PFSK-1 (cell line): Measurements from ENCODE around the gene RALGAPA2.

Source experiments
- FOXP2 ChIP-seq: optimal IDR thresholded peaks from 2 replicates; pipeline ENCODE3; 2011; ENCODE audit warnings: borderline replicate concordance, control low read depth, inconsistent platforms; ENCODE audit not compliant: insufficient read depth; ENCODE audit errors: extremely low read length, extremely low read depth
- POLR2AphosphoS5 ChIP-seq: IDR thresholded peaks from 2 replicates; pipeline ENCODE4 v1.6.1; 2012; ENCODE audit warnings: low read depth, mild to moderate bottlenecking, control low read depth, low read length, moderate library complexity
- SIN3A ChIP-seq: IDR thresholded peaks from 2 replicates; pipeline ENCODE4 v1.6.1; 2012; ENCODE audit warnings: mild to moderate bottlenecking, low read length, moderate library complexity, borderline replicate concordance; ENCODE audit not compliant: insufficient read depth
- TAF1 ChIP-seq: IDR thresholded peaks from 2 replicates; pipeline ENCODE4 v1.6.1; 2012; ENCODE audit warnings: low read length, control low read depth, borderline replicate concordance; ENCODE audit not compliant: insufficient read depth
- TF ChIP-seq, protein P1 (sequence below), 2 experiments: IDR thresholded peaks; 2 replicates each; pipeline versions ENCODE4 v1.6.1 to v1.8.0; 2011 to 2012; ENCODE audit warnings: low read depth in 2 of 2, low read length in 2 of 2, control low read depth in 1 of 2, inconsistent platforms in 1 of 2, mild to moderate bottlenecking in 1 of 2, moderate library complexity in 1 of 2; ENCODE audit not compliant: insufficient read depth in 1 of 2

RALGAPA2 gene

DNA sequence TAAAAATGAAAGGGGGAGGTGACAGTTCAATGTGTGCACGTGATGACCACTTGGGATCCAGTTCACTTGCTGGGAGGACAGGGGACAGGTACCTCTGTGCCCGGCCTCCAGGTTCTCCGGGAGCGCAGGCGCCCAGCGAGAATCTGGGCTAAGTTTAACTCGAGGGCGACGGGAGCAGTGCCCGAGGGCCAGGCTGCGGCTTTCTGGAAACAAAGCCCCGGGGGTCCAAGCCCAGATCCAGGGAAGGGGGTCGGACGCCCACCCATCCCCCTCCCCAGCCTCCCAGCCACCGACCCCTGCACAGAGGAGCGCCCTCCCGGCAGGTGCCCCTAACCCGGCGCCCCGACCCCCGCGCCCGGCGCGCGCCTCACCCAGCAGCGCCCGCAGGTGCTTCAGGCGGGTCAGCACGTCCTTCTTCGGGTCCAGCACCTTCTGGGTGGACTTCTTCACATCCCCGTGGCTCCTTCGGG is 405 bp downstream of the RALGAPA2 start:
- TF ChIP-seq POLR2AphosphoS5: no peak
- TF ChIP-seq TAF1: no peak
- TF ChIP-seq FOXP2: no peak
- TF ChIP-seq, protein P1, sequence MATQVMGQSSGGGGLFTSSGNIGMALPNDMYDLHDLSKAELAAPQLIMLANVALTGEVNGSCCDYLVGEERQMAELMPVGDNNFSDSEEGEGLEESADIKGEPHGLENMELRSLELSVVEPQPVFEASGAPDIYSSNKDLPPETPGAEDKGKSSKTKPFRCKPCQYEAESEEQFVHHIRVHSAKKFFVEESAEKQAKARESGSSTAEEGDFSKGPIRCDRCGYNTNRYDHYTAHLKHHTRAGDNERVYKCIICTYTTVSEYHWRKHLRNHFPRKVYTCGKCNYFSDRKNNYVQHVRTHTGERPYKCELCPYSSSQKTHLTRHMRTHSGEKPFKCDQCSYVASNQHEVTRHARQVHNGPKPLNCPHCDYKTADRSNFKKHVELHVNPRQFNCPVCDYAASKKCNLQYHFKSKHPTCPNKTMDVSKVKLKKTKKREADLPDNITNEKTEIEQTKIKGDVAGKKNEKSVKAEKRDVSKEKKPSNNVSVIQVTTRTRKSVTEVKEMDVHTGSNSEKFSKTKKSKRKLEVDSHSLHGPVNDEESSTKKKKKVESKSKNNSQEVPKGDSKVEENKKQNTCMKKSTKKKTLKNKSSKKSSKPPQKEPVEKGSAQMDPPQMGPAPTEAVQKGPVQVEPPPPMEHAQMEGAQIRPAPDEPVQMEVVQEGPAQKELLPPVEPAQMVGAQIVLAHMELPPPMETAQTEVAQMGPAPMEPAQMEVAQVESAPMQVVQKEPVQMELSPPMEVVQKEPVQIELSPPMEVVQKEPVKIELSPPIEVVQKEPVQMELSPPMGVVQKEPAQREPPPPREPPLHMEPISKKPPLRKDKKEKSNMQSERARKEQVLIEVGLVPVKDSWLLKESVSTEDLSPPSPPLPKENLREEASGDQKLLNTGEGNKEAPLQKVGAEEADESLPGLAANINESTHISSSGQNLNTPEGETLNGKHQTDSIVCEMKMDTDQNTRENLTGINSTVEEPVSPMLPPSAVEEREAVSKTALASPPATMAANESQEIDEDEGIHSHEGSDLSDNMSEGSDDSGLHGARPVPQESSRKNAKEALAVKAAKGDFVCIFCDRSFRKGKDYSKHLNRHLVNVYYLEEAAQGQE (IDR thresholded peaks at IDR 0.05; ENCODE audit: insufficient read depth in 1 of 2, low read depth in 2 of 2, low read length in 2 of 2): no peak
- TF ChIP-seq SIN3A: no peak

DNA sequence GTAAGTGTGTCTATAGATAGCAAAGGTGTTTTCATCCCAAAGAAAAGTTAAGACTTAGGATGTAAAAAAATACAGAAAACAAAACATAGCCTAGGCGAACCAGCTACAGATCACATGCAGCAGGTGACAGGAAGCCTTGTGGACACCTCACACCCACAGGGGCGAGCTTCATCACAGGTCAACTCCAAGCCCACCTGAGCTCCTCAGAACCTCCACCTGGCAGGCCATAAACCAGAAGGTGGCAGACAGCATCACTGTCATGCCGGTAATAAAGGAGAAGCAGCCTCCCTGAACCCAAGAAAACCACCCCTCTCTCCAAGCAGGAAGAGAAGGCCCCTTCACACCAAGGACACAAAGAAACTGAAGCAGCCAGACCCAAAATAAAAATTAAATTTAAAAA is 1.0 kb downstream of the RALGAPA2 start:
- TF ChIP-seq FOXP2: no peak
- no peak for TF ChIP-seq SIN3A
- TF ChIP-seq POLR2AphosphoS5: no peak
- TF ChIP-seq, protein P1 (IDR thresholded peaks at IDR 0.05; ENCODE audit: insufficient read depth in 1 of 2, low read depth in 2 of 2, low read length in 2 of 2): no peak
- TF ChIP-seq TAF1: no peak

DNA sequence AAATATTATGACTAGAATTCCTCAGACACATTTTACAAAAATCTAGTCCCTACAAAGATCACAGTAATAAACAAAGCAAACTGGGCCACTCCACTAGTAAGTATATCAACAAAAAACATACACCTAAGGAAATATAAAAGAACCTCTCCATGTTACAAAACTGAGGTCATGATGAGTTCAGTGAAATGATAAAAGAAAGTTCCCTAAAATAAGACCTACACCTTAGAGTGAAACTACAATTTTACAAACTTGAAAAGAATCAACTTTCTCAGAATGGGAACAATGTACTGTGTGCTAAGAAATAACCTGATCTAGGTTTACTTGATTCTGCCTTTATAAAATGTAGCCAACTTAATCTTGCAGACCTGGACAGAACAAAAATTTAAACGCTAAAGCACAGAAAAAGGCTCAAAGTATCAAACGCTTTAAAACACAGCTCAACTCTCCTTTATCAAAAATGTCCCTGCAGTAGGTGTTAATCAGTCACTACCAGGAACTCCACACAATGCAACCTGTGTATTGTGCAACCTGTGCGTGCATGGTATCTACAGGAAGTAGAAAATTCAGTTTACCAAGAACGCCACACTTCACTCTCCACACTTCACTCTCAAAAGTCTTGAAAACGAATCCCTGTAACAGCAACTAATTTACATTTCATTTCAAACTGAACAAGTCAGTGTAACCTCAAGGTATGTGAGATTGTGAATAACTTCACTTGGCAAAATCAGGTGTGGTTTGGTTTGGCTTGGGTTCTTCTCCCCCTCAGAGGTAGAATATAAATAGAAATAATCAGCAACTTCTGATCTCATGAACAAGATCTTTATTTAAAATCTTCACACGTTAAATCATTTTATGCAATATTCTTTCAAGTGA is 1.8 kb downstream of the RALGAPA2 start:
- TF ChIP-seq FOXP2 (no peak), POLR2AphosphoS5 (no peak), TAF1 (no peak), SIN3A (no peak)
- TF ChIP-seq, protein P1 (IDR thresholded peaks at IDR 0.05; ENCODE audit: insufficient read depth in 1 of 2, low read depth in 2 of 2, low read length in 2 of 2): no peak

DNA sequence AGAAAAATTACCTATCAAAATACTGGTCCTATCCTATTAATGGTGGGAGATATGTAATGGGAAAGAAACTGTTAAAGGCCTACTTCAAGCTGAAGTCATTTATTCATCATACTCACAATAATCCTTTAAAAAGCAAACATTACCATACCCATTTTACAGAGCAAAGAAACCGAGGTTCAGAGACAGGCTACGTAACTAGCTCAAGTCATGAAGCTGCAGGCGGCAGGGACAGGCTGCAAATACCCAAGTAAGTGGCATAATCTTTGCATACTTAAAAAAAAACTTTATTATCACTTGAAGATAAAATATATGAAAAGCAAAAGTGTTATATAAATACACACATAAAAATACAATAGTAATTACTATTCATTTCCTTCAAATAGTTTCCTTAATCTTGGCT is 2.6 kb downstream of the RALGAPA2 start:
- TF ChIP-seq, protein P1 (IDR thresholded peaks at IDR 0.05; ENCODE audit: insufficient read depth in 1 of 2, low read depth in 2 of 2, low read length in 2 of 2): no peak
- TF ChIP-seq POLR2AphosphoS5 (no peak), SIN3A (no peak), TAF1 (no peak), FOXP2 (no peak)

DNA sequence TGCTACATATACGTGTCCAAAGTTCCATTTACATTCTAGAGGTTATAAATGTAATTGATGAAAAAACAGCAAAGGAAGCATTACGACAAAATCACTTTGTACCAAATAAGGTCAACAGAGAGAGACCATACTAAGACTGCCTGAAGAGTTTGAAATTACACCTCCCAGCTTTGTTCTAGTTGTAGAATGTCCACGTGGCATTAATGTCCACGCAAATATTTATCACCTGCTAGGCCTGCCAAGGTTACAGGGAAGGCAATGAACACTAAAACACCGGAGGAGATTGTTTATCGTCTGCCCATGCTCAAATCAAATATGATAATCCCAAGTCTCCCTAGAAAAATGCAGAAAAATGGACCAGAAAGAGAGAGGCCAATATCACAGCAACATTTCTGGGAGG is 6.2 kb downstream of the RALGAPA2 start:
- TF ChIP-seq TAF1: no peak
- no peak for TF ChIP-seq SIN3A
- TF ChIP-seq, protein P1 (IDR thresholded peaks at IDR 0.05; ENCODE audit: insufficient read depth in 1 of 2, low read depth in 2 of 2, low read length in 2 of 2): no peak
- no peak for TF ChIP-seq FOXP2
- TF ChIP-seq POLR2AphosphoS5: no peak
